Breast epithelium (tissue), 4 donors: Measurements from ENCODE around the gene DMXL2. TPM values are rescaled to one million over a fixed set of nuclear protein-coding genes. Genes with fewer than 3 reads are reported as not detected.
"Not testable (repeated sequence)": the region's sequence is repeated elsewhere in the genome, so short reads cannot be mapped to it uniquely, and the experiment has no call there.

Source experiments
- DNase-seq, 2 donors: peaks; one replicate each; pipeline ENCODE4 v3.0.0-alpha.2; 2019; ENCODE audit warnings: low spot score in 2 of 2
- H3K27ac ChIP-seq, 2 donors: fragments of 200-600 bp; sonication (generic) in 1 of 2; one replicate each; pipeline ENCODE4 v1.5.1; 2016 to 2019; ENCODE audit warnings: mild to moderate bottlenecking in 1 of 2
- H3K27me3 ChIP-seq, 2 donors: fragments of 200-600 bp; sonication (generic) in 1 of 2; one replicate each; pipeline versions ENCODE4 v1.5.1 to v1.6.0; 2017 to 2019; ENCODE audit warnings: control low read depth in 1 of 2, mild to moderate bottlenecking in 1 of 2
- H3K36me3 ChIP-seq: fragments of 200-600 bp; one replicate; pipeline ENCODE4 v1.5.1; 2019
- H3K4me1 ChIP-seq, 2 donors: fragments of 200-600 bp; sonication (generic); one replicate each; pipeline ENCODE4 v1.5.1; 2016 to 2019; ENCODE audit warnings: control low read depth in 1 of 2
- H3K4me3 ChIP-seq, 3 donors: fragments of 200-600 bp; sonication (generic); 1 replicate in 2 of 3; 2 replicates in 1 of 3; pipeline ENCODE4 v1.5.1; 2016 to 2019; ENCODE audit warnings: mild to moderate bottlenecking in 3 of 3, moderate library complexity in 2 of 3
- H3K9me3 ChIP-seq, 2 donors: fragments of 200-600 bp; sonication (generic) in 1 of 2; one replicate each; pipeline ENCODE4 v1.5.1; 2016 to 2019; ENCODE audit warnings: control low read depth in 1 of 2
- CTCF ChIP-seq, 3 donors: fragments of 450-650 bp; IDR thresholded peaks; one replicate each; pipeline ENCODE4 v1.5.1; 2016 to 2017; ENCODE audit warnings: antibody characterized with exemption in 3 of 3, mild to moderate bottlenecking in 3 of 3, moderate library complexity in 3 of 3
- POLR2A ChIP-seq: fragments of 450-650 bp; IDR thresholded peaks from one replicate; pipeline ENCODE4 v1.6.1; 2016; ENCODE audit warnings: antibody characterized with exemption, mild to moderate bottlenecking, moderate library complexity
- POLR2AphosphoS5 ChIP-seq, 3 donors: sonication (generic); formaldehyde crosslinking; IDR thresholded peaks; one replicate each; pipeline ENCODE4 v1.6.1; 2017; ENCODE audit warnings: antibody characterized with exemption in 3 of 3
- intact Hi-C: fragments of 100-400 bp; cut with DNase I; formaldehyde crosslinking; loops from one replicate; pipeline ENCODE4 v1.15.1; 2023; ENCODE audit warnings: low total_unique reads
- total RNA-seq, 3 donors: library from RNA; depleted of rRNA; stranded (reverse); fragments of >200 nt; gene quantifications; one replicate each; pipeline ENCODE4 v1.1.0, GENCODE V29; 2016

The DMXL2 gene
- total RNA-seq, 3 donors from 2014 or later: 28.5 to 73.9 (median 36.4) TPM

GRCh38 chr15:51576286-51576850, 46.2 kb downstream of the DMXL2 start:
- Histone ChIP-seq H3K36me3 (no peaks in the 10 kb centered on the region), H3K4me3 (no peak overlapping the region), H3K4me1 (peaks cover 0 to 3% of the 10 kb centered on the region in 2 donors), H3K27me3 (no peaks in the 10 kb centered on the region), H3K9me3 (no peaks in the 10 kb centered on the region), H3K27ac (peak overlapping the region in 1 of 2 donors; percentile 11)
- TF ChIP-seq POLR2AphosphoS5 (IDR thresholded peaks at IDR 0.05) (no peak), POLR2A (no peak), CTCF (IDR thresholded peaks at IDR 0.05) (no peak)
- intact Hi-C loops: no loop called here
- DNase-seq: no peak

DNA sequence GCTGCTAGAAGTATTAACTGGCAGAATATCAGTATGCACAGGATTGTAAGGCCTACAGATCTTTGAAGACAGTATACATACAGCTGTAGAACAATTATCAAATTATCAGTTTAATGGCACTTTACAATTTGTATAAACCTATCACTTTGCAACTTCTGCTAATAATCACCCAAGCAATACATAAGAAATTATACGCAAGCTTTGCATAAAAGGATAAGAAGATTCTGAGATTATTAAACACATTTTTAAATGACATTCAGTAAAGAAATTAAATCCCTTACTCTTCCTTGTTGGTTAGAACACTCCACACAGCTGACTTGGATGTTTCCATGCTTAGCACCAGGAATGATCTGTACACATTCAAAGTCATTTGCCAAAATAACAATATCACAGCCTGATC, 46.8 kb downstream of the DMXL2 start:
- no peaks in the 10 kb centered on the region for H3K36me3 ChIP-seq
- no peak for DNase-seq
- H3K9me3 ChIP-seq: no peaks in the 10 kb centered on the region
- peaks cover 0 to 3% of the 10 kb centered on the region in 2 donors for H3K4me1 ChIP-seq
- no peak overlapping the region for H3K4me3 ChIP-seq
- H3K27me3 ChIP-seq: no peaks in the 10 kb centered on the region
- TF ChIP-seq POLR2A (no peak), POLR2AphosphoS5 (IDR thresholded peaks at IDR 0.05) (no peak), CTCF (IDR thresholded peaks at IDR 0.05) (no peak)
- intact Hi-C loops: no loop called here
- no peak overlapping the region for H3K27ac ChIP-seq

GRCh38 chr15:51573352-51573751, 49.2 kb downstream of the DMXL2 start:
- H3K9me3 ChIP-seq, H3K27ac ChIP-seq, H3K4me1 ChIP-seq, H3K36me3 ChIP-seq, H3K4me3 ChIP-seq, intact Hi-C loops, DNase-seq, H3K27me3 ChIP-seq: not testable (repeated sequence)

GRCh38 chr15:51568939-51569784, 53.4 kb downstream of the DMXL2 start:
- H3K27me3 ChIP-seq, H3K4me3 ChIP-seq, H3K4me1 ChIP-seq, H3K9me3 ChIP-seq, H3K27ac ChIP-seq, H3K36me3 ChIP-seq, DNase-seq, intact Hi-C loops: not testable (repeated sequence)

GRCh38 chr15:51561271-51561670, 61.3 kb downstream of the DMXL2 start:
- no peak for TF ChIP-seq CTCF (IDR thresholded peaks at IDR 0.05)
- no peak for TF ChIP-seq POLR2A
- TF ChIP-seq POLR2AphosphoS5 (IDR thresholded peaks at IDR 0.05): no peak
- no peaks in the 10 kb centered on the region for H3K9me3 ChIP-seq
- H3K4me1 ChIP-seq: no peaks in the 10 kb centered on the region
- no peak overlapping the region for H3K4me3 ChIP-seq
- no peaks in the 10 kb centered on the region for H3K27me3 ChIP-seq
- H3K27ac ChIP-seq: no peak overlapping the region
- DNase-seq: no peak
- intact Hi-C loops: no loop called here
- no peaks in the 10 kb centered on the region for H3K36me3 ChIP-seq

DNA sequence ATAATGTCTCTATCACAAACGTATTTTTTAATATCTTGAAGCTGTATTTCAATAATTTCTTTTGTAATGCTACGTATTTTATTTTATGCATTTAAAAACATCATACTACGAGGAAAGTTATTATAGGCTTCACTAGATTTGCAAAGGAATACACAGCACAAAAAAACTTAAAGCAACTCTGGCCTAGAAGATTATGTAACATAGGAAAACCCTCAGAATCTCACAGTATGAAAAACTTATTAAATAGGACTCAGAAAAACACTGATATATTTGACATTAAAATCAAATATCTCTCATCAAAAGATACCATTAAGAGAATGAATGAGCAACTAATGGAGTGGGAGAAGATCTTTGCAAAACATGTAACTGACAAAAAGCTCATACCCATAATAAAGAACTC, 63.7 kb downstream of the DMXL2 start:
- Histone ChIP-seq H3K4me1 (no peaks in the 10 kb centered on the region), H3K27me3 (no peaks in the 10 kb centered on the region), H3K36me3 (no peaks in the 10 kb centered on the region), H3K4me3 (no peak overlapping the region), H3K27ac (no peak overlapping the region), H3K9me3 (no peaks in the 10 kb centered on the region)
- TF ChIP-seq CTCF (IDR thresholded peaks at IDR 0.05) (no peak), POLR2AphosphoS5 (IDR thresholded peaks at IDR 0.05) (no peak), POLR2A (no peak)
- intact Hi-C loops: no loop called here
- DNase-seq: no peak
